HEK293 (cell line): ENCODE data around the gene TPD52L1.
A peak's percentile ranks its signal among the peaks of the same experiment; 100 is the strongest.

Experiments
- CTCF ChIA-PET: fragments of 350-600 bp; formaldehyde crosslinking; extraction: SDS; loops from one replicate; lab custom pipeline; 2021; ENCODE audit warnings: antibody characterized with exemption; lab: Yijun Ruan, JAX
- POLR2A ChIA-PET: fragments of 300-600 bp; formaldehyde crosslinking; extraction: SDS; loops from one replicate; lab custom pipeline; 2020; ENCODE audit warnings: antibody characterized with exemption, inconsistent platforms; lab: Yijun Ruan, JAX
- H3K27ac ChIP-seq: fragments of 200-500 bp; sonication (Bioruptor generic); 2 replicates; pipeline ENCODE4 v1.5.1; 2014; ENCODE audit warnings: low read depth, low read length, control low read depth, inconsistent platforms; ENCODE audit errors: extremely low read depth
- H3K36me3 ChIP-seq, 2 experiments: fragments of 200-500 bp in 1 of 2; sonication (Bioruptor generic) in 1 of 2; 1 replicate in 1 of 2; 2 replicates in 1 of 2; pipeline ENCODE4 v1.5.1; 2014 to 2017; ENCODE audit warnings: inconsistent platforms in 2 of 2, low read length in 2 of 2; ENCODE audit not compliant: control insufficient read depth in 2 of 2, insufficient read depth in 1 of 2
- H3K4me1 ChIP-seq: fragments of 200-500 bp; sonication (Bioruptor generic); 2 replicates; pipeline ENCODE4 v1.5.1; 2014; ENCODE audit warnings: mild to moderate bottlenecking, low read length, inconsistent platforms; ENCODE audit not compliant: control insufficient read depth, insufficient read depth
- H3K4me3 ChIP-seq: 2 replicates; pipeline ENCODE4 v1.5.1; 2011; ENCODE audit warnings: low read depth, mild to moderate bottlenecking, control low read depth, low read length, moderate library complexity
- H3K9me3 ChIP-seq: fragments of 200-500 bp; sonication (Bioruptor generic); 2 replicates; pipeline ENCODE4 v1.5.1; 2014; ENCODE audit warnings: low read depth, low read length, inconsistent platforms; ENCODE audit not compliant: control insufficient read depth, insufficient read depth
- SCRT2 ChIP-seq: fragments of 450-650 bp; formaldehyde crosslinking; IDR thresholded peaks from 2 replicates; pipeline ENCODE4 v1.5.1; 2016; ENCODE audit warnings: missing biosample characterization, missing genetic modification characterization
- SETDB1 ChIP-seq: IDR thresholded peaks from one replicate; pipeline ENCODE4 v1.6.1; 2017; ENCODE audit warnings: mild to moderate bottlenecking, low read length, moderate library complexity, mixed read lengths; ENCODE audit not compliant: insufficient read length
- TRIM28 ChIP-seq: IDR thresholded peaks from 2 replicates; pipeline ENCODE4 v1.6.1; 2011; ENCODE audit warnings: low read length, control low read depth, borderline replicate concordance
- ZNF184 ChIP-seq: fragments of 450-650 bp; IDR thresholded peaks from 2 replicates; pipeline ENCODE4 v1.5.1; 2018; ENCODE audit warnings: missing biosample characterization, mild to moderate bottlenecking, missing genetic modification characterization
- ZNF354C ChIP-seq: fragments of 450-650 bp; formaldehyde crosslinking; IDR thresholded peaks from 2 replicates; pipeline ENCODE4 v1.5.1; 2016; ENCODE audit warnings: missing biosample characterization, missing genetic modification characterization, low read depth, borderline replicate concordance
- ZNF426 ChIP-seq: fragments of 450-650 bp; formaldehyde crosslinking; IDR thresholded peaks from 2 replicates; pipeline ENCODE4 v1.5.1; 2017; ENCODE audit warnings: missing biosample characterization, missing genetic modification characterization, mild to moderate bottlenecking, inconsistent platforms, moderate library complexity
- ZNF501 ChIP-seq: fragments of 450-650 bp; formaldehyde crosslinking; IDR thresholded peaks from 2 replicates; pipeline ENCODE4 v1.5.1; 2016; ENCODE audit warnings: missing biosample characterization, missing genetic modification characterization
- ZNF561 ChIP-seq: fragments of 450-650 bp; IDR thresholded peaks from 2 replicates; pipeline ENCODE4 v1.5.1; 2018; ENCODE audit warnings: missing biosample characterization, missing genetic modification characterization, borderline replicate concordance
- ZNF610 ChIP-seq: fragments of 450-650 bp; formaldehyde crosslinking; IDR thresholded peaks from 2 replicates; pipeline ENCODE4 v1.5.1; 2016; ENCODE audit warnings: missing biosample characterization, missing genetic modification characterization, borderline replicate concordance
- ZNF791 ChIP-seq: fragments of 450-650 bp; formaldehyde crosslinking; IDR thresholded peaks from 2 replicates; pipeline ENCODE4 v1.5.1; 2016; ENCODE audit warnings: missing biosample characterization, missing genetic modification characterization
- ZSCAN23 ChIP-seq: fragments of 450-650 bp; formaldehyde crosslinking; IDR thresholded peaks from 2 replicates; pipeline ENCODE4 v1.5.1; 2016; ENCODE audit warnings: missing biosample characterization, missing genetic modification characterization
- ZXDB ChIP-seq: fragments of 450-650 bp; formaldehyde crosslinking; IDR thresholded peaks from 2 replicates; pipeline ENCODE4 v1.5.1; 2016; ENCODE audit warnings: missing biosample characterization, missing genetic modification characterization
- TF ChIP-seq, protein P1 (sequence below): fragments of 450-650 bp; formaldehyde crosslinking; IDR thresholded peaks from 2 replicates; pipeline ENCODE4 v1.5.1; 2016; ENCODE audit warnings: missing biosample characterization, missing genetic modification characterization
- TF ChIP-seq, protein P2 (sequence below): IDR thresholded peaks from 2 replicates; pipeline ENCODE4 v1.6.1; 2011; ENCODE audit warnings: mild to moderate bottlenecking, low read depth, low read length, borderline replicate concordance
- TF ChIP-seq, protein P3 (sequence below): fragments of 450-650 bp; formaldehyde crosslinking; IDR thresholded peaks from 2 replicates; pipeline ENCODE4 v1.5.1; 2016; ENCODE audit warnings: missing biosample characterization, missing genetic modification characterization
- TF ChIP-seq, protein P4 (sequence below): fragments of 450-650 bp; formaldehyde crosslinking; IDR thresholded peaks from 2 replicates; pipeline ENCODE4 v1.5.1; 2017; ENCODE audit warnings: missing biosample characterization, missing genetic modification characterization
- TF ChIP-seq, protein P5 (sequence below): fragments of 450-650 bp; formaldehyde crosslinking; conservative IDR thresholded peaks from 2 replicates; pipeline ENCODE4 v1.5.1; 2016; ENCODE audit warnings: low read depth, missing biosample characterization, missing genetic modification characterization
- TF ChIP-seq, protein P6 (sequence below): fragments of 450-650 bp; formaldehyde crosslinking; IDR thresholded peaks from 2 replicates; pipeline ENCODE4 v1.5.1; 2016; ENCODE audit warnings: missing biosample characterization, missing genetic modification characterization
- TF ChIP-seq, protein P7 (sequence below): fragments of 450-650 bp; formaldehyde crosslinking; IDR thresholded peaks from 2 replicates; pipeline ENCODE4 v1.5.1; 2016; ENCODE audit warnings: missing biosample characterization, missing genetic modification characterization

Gene TPD52L1

DNA sequence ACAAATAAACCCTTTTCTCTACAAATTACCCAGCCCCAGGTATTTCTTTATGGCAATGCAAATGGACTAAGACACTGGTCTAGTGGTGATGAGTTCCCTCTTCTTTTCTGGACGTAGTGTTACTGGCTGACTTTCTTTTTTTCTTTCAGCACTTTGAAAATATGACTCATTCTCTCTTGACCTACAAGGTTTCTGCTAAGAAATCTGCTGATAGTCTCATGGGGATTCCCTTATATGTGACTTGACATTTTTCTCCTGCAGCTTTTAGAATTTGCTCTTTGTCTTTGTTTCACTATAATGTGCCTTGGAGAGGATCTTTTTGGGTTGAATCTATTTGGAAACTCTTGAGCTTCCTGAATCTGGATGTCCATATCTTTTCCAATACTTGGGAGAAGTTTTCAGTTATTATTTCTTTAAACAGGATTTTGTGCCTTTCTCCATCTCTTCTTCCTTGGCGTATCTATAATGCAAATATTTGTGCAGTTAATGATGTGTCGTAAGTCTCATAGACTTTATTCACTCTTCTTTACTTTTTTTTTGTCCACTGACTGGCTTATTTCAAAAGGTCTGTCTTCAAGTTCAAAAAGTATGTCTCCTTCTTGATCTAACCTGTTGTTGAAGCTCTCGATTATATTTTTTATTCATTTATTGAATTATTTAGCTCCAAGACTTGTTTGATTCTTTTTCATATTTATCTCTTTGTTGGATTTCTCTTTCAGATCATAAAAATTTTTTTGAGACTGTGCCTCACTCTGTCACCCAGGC, 42.2 kb upstream of the TPD52L1 start:
- no peak overlapping the region for H3K4me3 ChIP-seq
- H3K27ac ChIP-seq = no peak overlapping the region
- POLR2A ChIA-PET = no interaction called here
- H3K36me3 ChIP-seq = no peaks in the 10 kb centered on the region
- no peaks in the 10 kb centered on the region for H3K9me3 ChIP-seq
- CTCF ChIA-PET = interaction anchor here (0.6 to 5.0 kb wide), 8 partner anchors 8 to 240 kb away, joined by 3 to 151 read pairs (median 5); partner anchors contain the start of gene TPD52L1
- H3K4me1 ChIP-seq = no peaks in the 10 kb centered on the region
- TF ChIP-seq, protein P1, sequence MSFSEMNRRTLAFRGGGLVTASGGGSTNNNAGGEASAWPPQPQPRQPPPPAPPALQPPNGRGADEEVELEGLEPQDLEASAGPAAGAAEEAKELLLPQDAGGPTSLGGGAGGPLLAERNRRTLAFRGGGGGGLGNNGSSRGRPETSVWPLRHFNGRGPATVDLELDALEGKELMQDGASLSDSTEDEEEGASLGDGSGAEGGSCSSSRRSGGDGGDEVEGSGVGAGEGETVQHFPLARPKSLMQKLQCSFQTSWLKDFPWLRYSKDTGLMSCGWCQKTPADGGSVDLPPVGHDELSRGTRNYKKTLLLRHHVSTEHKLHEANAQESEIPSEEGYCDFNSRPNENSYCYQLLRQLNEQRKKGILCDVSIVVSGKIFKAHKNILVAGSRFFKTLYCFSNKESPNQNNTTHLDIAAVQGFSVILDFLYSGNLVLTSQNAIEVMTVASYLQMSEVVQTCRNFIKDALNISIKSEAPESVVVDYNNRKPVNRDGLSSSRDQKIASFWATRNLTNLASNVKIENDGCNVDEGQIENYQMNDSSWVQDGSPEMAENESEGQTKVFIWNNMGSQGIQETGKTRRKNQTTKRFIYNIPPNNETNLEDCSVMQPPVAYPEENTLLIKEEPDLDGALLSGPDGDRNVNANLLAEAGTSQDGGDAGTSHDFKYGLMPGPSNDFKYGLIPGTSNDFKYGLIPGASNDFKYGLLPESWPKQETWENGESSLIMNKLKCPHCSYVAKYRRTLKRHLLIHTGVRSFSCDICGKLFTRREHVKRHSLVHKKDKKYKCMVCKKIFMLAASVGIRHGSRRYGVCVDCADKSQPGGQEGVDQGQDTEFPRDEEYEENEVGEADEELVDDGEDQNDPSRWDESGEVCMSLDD (tag by site-specific recombination) = no peak
- TF ChIP-seq TRIM28 (peak; percentile 99), ZNF610 (tag by site-specific recombination) (no peak), ZNF184 (tag by site-specific recombination) (0 out of 2 replicates have a peak, but pooled peaks have one; percentile 32), SETDB1 (peak; percentile 100), ZNF791 (tag by site-specific recombination) (peak; percentile 100), ZNF561 (tag by site-specific recombination) (no peak), ZNF354C (tag by site-specific recombination) (no peak), SCRT2 (no peak), ZXDB (tag by site-specific recombination) (no peak), ZNF501 (tag by site-specific recombination) (no peak), ZNF426 (no peak), ZSCAN23 (no peak)
- TF ChIP-seq, protein P2, sequence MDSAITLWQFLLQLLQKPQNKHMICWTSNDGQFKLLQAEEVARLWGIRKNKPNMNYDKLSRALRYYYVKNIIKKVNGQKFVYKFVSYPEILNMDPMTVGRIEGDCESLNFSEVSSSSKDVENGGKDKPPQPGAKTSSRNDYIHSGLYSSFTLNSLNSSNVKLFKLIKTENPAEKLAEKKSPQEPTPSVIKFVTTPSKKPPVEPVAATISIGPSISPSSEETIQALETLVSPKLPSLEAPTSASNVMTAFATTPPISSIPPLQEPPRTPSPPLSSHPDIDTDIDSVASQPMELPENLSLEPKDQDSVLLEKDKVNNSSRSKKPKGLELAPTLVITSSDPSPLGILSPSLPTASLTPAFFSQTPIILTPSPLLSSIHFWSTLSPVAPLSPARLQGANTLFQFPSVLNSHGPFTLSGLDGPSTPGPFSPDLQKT = no peak
- TF ChIP-seq, protein P3, sequence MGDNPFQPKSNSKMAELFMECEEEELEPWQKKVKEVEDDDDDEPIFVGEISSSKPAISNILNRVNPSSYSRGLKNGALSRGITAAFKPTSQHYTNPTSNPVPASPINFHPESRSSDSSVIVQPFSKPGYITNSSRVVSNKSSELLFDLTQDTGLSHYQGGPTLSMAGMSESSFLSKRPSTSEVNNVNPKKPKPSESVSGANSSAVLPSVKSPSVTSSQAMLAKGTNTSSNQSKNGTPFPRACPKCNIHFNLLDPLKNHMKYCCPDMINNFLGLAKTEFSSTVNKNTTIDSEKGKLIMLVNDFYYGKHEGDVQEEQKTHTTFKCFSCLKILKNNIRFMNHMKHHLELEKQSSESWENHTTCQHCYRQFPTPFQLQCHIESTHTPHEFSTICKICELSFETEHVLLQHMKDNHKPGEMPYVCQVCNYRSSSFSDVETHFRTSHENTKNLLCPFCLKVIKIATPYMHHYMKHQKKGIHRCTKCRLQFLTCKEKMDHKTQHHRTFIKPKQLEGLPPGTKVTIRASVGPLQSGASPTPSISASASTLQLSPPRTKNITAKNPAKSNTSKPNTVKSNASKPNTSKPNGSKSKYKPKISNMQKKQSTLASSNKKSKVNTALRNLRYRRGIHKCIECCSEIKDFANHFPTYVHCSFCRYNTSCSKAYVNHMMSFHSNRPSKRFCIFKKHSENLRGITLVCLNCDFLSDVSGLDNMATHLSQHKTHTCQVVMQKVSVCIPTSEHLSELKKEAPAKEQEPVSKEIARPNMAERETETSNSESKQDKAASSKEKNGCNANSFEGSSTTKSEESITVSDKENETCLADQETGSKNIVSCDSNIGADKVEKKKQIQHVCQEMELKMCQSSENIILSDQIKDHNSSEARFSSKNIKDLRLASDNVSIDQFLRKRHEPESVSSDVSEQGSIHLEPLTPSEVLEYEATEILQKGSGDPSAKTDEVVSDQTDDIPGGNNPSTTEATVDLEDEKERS (tag by site-specific recombination) = peak; percentile 75; the same call in 1 of the 2 replicates
- TF ChIP-seq, protein P4, sequence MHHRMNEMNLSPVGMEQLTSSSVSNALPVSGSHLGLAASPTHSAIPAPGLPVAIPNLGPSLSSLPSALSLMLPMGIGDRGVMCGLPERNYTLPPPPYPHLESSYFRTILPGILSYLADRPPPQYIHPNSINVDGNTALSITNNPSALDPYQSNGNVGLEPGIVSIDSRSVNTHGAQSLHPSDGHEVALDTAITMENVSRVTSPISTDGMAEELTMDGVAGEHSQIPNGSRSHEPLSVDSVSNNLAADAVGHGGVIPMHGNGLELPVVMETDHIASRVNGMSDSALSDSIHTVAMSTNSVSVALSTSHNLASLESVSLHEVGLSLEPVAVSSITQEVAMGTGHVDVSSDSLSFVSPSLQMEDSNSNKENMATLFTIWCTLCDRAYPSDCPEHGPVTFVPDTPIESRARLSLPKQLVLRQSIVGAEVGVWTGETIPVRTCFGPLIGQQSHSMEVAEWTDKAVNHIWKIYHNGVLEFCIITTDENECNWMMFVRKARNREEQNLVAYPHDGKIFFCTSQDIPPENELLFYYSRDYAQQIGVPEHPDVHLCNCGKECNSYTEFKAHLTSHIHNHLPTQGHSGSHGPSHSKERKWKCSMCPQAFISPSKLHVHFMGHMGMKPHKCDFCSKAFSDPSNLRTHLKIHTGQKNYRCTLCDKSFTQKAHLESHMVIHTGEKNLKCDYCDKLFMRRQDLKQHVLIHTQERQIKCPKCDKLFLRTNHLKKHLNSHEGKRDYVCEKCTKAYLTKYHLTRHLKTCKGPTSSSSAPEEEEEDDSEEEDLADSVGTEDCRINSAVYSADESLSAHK (tag by site-specific recombination) = no peak
- TF ChIP-seq, protein P5, sequence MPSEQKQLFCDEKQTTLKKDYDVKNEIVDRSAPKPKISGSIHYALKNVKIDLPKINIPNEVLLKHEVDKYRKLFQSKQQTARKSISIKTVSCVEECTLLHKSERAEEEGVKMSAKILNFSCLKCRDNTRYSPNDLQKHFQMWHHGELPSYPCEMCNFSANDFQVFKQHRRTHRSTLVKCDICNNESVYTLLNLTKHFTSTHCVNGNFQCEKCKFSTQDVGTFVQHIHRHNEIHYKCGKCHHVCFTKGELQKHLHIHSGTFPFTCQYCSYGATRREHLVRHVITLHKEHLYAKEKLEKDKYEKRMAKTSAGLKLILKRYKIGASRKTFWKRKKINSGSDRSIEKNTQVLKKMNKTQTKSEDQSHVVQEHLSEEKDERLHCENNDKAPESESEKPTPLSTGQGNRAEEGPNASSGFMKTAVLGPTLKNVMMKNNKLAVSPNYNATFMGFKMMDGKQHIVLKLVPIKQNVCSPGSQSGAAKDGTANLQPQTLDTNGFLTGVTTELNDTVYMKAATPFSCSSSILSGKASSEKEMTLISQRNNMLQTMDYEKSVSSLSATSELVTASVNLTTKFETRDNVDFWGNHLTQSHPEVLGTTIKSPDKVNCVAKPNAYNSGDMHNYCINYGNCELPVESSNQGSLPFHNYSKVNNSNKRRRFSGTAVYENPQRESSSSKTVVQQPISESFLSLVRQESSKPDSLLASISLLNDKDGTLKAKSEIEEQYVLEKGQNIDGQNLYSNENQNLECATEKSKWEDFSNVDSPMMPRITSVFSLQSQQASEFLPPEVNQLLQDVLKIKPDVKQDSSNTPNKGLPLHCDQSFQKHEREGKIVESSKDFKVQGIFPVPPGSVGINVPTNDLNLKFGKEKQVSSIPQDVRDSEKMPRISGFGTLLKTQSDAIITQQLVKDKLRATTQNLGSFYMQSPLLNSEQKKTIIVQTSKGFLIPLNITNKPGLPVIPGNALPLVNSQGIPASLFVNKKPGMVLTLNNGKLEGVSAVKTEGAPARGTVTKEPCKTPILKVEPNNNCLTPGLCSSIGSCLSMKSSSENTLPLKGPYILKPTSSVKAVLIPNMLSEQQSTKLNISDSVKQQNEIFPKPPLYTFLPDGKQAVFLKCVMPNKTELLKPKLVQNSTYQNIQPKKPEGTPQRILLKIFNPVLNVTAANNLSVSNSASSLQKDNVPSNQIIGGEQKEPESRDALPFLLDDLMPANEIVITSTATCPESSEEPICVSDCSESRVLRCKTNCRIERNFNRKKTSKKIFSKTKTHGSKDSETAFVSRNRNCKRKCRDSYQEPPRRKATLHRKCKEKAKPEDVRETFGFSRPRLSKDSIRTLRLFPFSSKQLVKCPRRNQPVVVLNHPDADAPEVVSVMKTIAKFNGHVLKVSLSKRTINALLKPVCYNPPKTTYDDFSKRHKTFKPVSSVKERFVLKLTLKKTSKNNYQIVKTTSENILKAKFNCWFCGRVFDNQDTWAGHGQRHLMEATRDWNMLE (tag by site-specific recombination) = no peak
- TF ChIP-seq, protein P6, sequence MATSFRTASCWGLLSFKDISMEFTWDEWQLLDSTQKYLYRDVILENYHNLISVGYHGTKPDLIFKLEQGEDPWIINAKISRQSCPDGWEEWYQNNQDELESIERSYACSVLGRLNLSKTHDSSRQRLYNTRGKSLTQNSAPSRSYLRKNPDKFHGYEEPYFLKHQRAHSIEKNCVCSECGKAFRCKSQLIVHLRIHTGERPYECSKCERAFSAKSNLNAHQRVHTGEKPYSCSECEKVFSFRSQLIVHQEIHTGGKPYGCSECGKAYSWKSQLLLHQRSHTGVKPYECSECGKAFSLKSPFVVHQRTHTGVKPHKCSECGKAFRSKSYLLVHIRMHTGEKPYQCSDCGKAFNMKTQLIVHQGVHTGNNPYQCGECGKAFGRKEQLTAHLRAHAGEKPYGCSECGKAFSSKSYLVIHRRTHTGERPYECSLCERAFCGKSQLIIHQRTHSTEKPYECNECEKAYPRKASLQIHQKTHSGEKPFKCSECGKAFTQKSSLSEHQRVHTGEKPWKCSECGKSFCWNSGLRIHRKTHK (tag by site-specific recombination) = no peak
- TF ChIP-seq, protein P7, sequence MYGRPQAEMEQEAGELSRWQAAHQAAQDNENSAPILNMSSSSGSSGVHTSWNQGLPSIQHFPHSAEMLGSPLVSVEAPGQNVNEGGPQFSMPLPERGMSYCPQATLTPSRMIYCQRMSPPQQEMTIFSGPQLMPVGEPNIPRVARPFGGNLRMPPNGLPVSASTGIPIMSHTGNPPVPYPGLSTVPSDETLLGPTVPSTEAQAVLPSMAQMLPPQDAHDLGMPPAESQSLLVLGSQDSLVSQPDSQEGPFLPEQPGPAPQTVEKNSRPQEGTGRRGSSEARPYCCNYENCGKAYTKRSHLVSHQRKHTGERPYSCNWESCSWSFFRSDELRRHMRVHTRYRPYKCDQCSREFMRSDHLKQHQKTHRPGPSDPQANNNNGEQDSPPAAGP (tag by site-specific recombination) = no peak
